HUES48 (cell line): ENCODE results near the gene FCHSD2.

Experiments used
- H3K27ac ChIP-seq: one replicate; pipeline ENCODE4 v1.7.0; 2013; ENCODE audit warnings: low read depth, low read length, inconsistent platforms
- H3K27me3 ChIP-seq: 2 replicates; pipeline ENCODE4 v1.6.1; 2013; ENCODE audit warnings: mild to moderate bottlenecking, low read length; ENCODE audit not compliant: control insufficient read depth, insufficient read depth
- H3K36me3 ChIP-seq: 2 replicates; pipeline ENCODE4 v1.6.1; 2013; ENCODE audit warnings: low read length; ENCODE audit not compliant: control insufficient read depth, insufficient read depth
- H3K4me1 ChIP-seq: 2 replicates; pipeline ENCODE4 v1.6.1; 2013; ENCODE audit warnings: mild to moderate bottlenecking, low read length; ENCODE audit not compliant: control insufficient read depth, insufficient read depth
- H3K4me3 ChIP-seq: 2 replicates; pipeline ENCODE4 v1.5.1; 2013; ENCODE audit warnings: mild to moderate bottlenecking, low read depth, low read length
- H3K9ac ChIP-seq: 2 replicates; pipeline ENCODE4 v1.6.1; 2013; ENCODE audit warnings: mild to moderate bottlenecking, low read depth, low read length, moderate library complexity
- H3K9me3 ChIP-seq: 2 replicates; pipeline ENCODE4 v1.6.1; 2013; ENCODE audit warnings: low read length; ENCODE audit not compliant: control insufficient read depth, insufficient read depth

FCHSD2 gene

GRCh38 chr11:72850832-72851231, 291.3 kb downstream of the FCHSD2 start:
- H3K9ac ChIP-seq = no peak overlapping the region
- no peaks in the 10 kb centered on the region for H3K36me3 ChIP-seq
- H3K27me3 ChIP-seq = no peaks in the 10 kb centered on the region
- H3K9me3 ChIP-seq = no peaks in the 10 kb centered on the region
- H3K4me3 ChIP-seq = no peak overlapping the region
- no peaks in the 10 kb centered on the region; the same call in 1 of the 2 replicates for H3K4me1 ChIP-seq
- no peak overlapping the region for H3K27ac ChIP-seq

GRCh38 chr11:72848846-72849466, 293.2 kb downstream of the FCHSD2 start:
- Histone ChIP-seq H3K36me3 (no peaks in the 10 kb centered on the region), H3K4me3 (no peak overlapping the region), H3K27me3 (no peaks in the 10 kb centered on the region), H3K9me3 (no peaks in the 10 kb centered on the region), H3K27ac (no peak overlapping the region), H3K9ac (no peak overlapping the region), H3K4me1 (no peaks in the 10 kb centered on the region; the same call in 1 of the 2 replicates)

GRCh38 chr11:72844356-72844755, 297.8 kb downstream of the FCHSD2 start:
- Histone ChIP-seq H3K4me1 (no peaks in the 10 kb centered on the region; the same call in 1 of the 2 replicates), H3K27ac (no peak overlapping the region), H3K4me3 (no peak overlapping the region), H3K27me3 (no peaks in the 10 kb centered on the region), H3K9ac (no peak overlapping the region), H3K9me3 (no peaks in the 10 kb centered on the region), H3K36me3 (no peaks in the 10 kb centered on the region)

GRCh38 chr11:72842653-72843330, 299.3 kb downstream of the FCHSD2 start:
- Histone ChIP-seq H3K36me3 (no peaks in the 10 kb centered on the region), H3K27me3 (no peaks in the 10 kb centered on the region), H3K9ac (no peak overlapping the region), H3K9me3 (no peaks in the 10 kb centered on the region), H3K4me3 (no peak overlapping the region), H3K4me1 (no peaks in the 10 kb centered on the region), H3K27ac (no peak overlapping the region)

GRCh38 chr11:72842126-72842525, 300.0 kb downstream of the FCHSD2 start:
- no peak overlapping the region for H3K9ac ChIP-seq
- H3K27me3 ChIP-seq = no peaks in the 10 kb centered on the region
- H3K9me3 ChIP-seq = no peaks in the 10 kb centered on the region
- no peaks in the 10 kb centered on the region for H3K4me1 ChIP-seq
- H3K4me3 ChIP-seq = no peak overlapping the region
- 0 out of 2 replicates have a peak, but pooled peaks cover 4% of the 10 kb centered on the region for H3K36me3 ChIP-seq
- H3K27ac ChIP-seq = no peak overlapping the region

GRCh38 chr11:72841397-72841796, 300.7 kb downstream of the FCHSD2 start:
- H3K36me3 ChIP-seq = 0 out of 2 replicates have a peak, but pooled peaks cover 4% of the 10 kb centered on the region
- no peak overlapping the region for H3K27ac ChIP-seq
- no peaks in the 10 kb centered on the region for H3K9me3 ChIP-seq
- H3K4me3 ChIP-seq = no peak overlapping the region
- no peaks in the 10 kb centered on the region for H3K4me1 ChIP-seq
- no peaks in the 10 kb centered on the region for H3K27me3 ChIP-seq
- H3K9ac ChIP-seq = no peak overlapping the region

GRCh38 chr11:72840780-72841179, 301.3 kb downstream of the FCHSD2 start:
- H3K36me3 ChIP-seq = 0 out of 2 replicates have a peak, but pooled peaks cover 4% of the 10 kb centered on the region
- no peaks in the 10 kb centered on the region for H3K4me1 ChIP-seq
- no peaks in the 10 kb centered on the region for H3K27me3 ChIP-seq
- H3K9ac ChIP-seq = no peak overlapping the region
- no peak overlapping the region for H3K27ac ChIP-seq
- no peaks in the 10 kb centered on the region for H3K9me3 ChIP-seq
- H3K4me3 ChIP-seq = no peak overlapping the region

GRCh38 chr11:72838691-72839305, 303.3 kb downstream of the FCHSD2 start:
- Histone ChIP-seq H3K4me3 (no peak overlapping the region), H3K9me3 (no peaks in the 10 kb centered on the region), H3K27me3 (no peaks in the 10 kb centered on the region), H3K27ac (no peak overlapping the region), H3K36me3 (0 out of 2 replicates have a peak, but pooled peaks cover 4% of the 10 kb centered on the region), H3K4me1 (no peaks in the 10 kb centered on the region), H3K9ac (no peak overlapping the region)

GRCh38 chr11:72836111-72836510, 306.0 kb downstream of the FCHSD2 start:
- Histone ChIP-seq H3K4me1 (peaks cover 9% of the 10 kb centered on the region; the same call in 1 of the 2 replicates), H3K9ac (no peak overlapping the region), H3K36me3 (0 out of 2 replicates have a peak, but pooled peaks cover 4% of the 10 kb centered on the region), H3K27me3 (no peaks in the 10 kb centered on the region), H3K4me3 (no peak overlapping the region), H3K9me3 (no peaks in the 10 kb centered on the region), H3K27ac (no peak overlapping the region)

- peaks cover 9% of the 10 kb centered on the region; the same call in 1 of the 2 replicates for H3K4me1 ChIP-seq
- no peak overlapping the region for H3K9ac ChIP-seq
- no peak overlapping the region for H3K27ac ChIP-seq
- H3K36me3 ChIP-seq = 0 out of 2 replicates have a peak, but pooled peaks cover 4% of the 10 kb centered on the region
- no peak overlapping the region for H3K4me3 ChIP-seq
- no peaks in the 10 kb centered on the region for H3K27me3 ChIP-seq
- no peaks in the 10 kb centered on the region for H3K9me3 ChIP-seq
Measured at GRCh38 chr11:72834905-72835304, 307.2 kb downstream of the FCHSD2 start.
